Stomach (tissue), 9 donors: ENCODE measurements around the gene PLCB1. TPM values are rescaled to one million over a fixed set of nuclear protein-coding genes. Genes with fewer than 3 reads are reported as not detected.

Source experiments
- DNase-seq, 2 donors: peaks; one replicate each; pipeline versions ENCODE4 v3.0.0 to v3.0.0-alpha.2; 2013 to 2019
- H3K27ac ChIP-seq, 5 donors: fragments of 200-600 bp in 4 of 5; sonication (generic) in 4 of 5; one replicate each; pipeline ENCODE4 v1.5.1; 2013 to 2019; ENCODE audit warnings: mild to moderate bottlenecking in 1 of 5, moderate library complexity in 1 of 5
- H3K27me3 ChIP-seq, 3 donors: fragments of 200-600 bp; sonication (generic); one replicate each; pipeline ENCODE4 v1.5.1; 2017 to 2019; ENCODE audit warnings: mixed run types in 1 of 3
- H3K36me3 ChIP-seq, 4 donors: fragments of 200-600 bp; sonication (generic); 1 replicate in 3 of 4; 2 replicates in 1 of 4; pipeline ENCODE4 v1.5.1; 2016 to 2019
- H3K4me1 ChIP-seq, 4 donors: fragments of 200-600 bp; sonication (generic); one replicate each; pipeline ENCODE4 v1.5.1; 2016 to 2019
- H3K4me3 ChIP-seq, 4 donors: fragments of 200-600 bp; sonication (generic) in 3 of 4; one replicate each; pipeline ENCODE4 v1.5.1; 2016 to 2019; ENCODE audit warnings: mild to moderate bottlenecking in 1 of 4
- H3K9me3 ChIP-seq, 4 donors: fragments of 200-600 bp; sonication (generic); one replicate each; pipeline ENCODE4 v1.5.1; 2016 to 2019
- CTCF ChIP-seq, 7 experiments: fragments of 450-650 bp in 4 of 7; fragments of 200-600 bp in 3 of 7; sonication (generic) in 3 of 7; IDR thresholded peaks; one replicate each; pipeline ENCODE4 v1.5.1; 2016 to 2019; ENCODE audit warnings: antibody characterized with exemption in 7 of 7, control low read depth in 2 of 7, mild to moderate bottlenecking in 1 of 7
- EP300 ChIP-seq: sonication (generic); formaldehyde crosslinking; IDR thresholded peaks from one replicate; pipeline ENCODE4 v1.6.1; 2017; ENCODE audit warnings: antibody characterized with exemption
- POLR2A ChIP-seq, 4 donors: fragments of 450-650 bp; IDR thresholded peaks; one replicate each; pipeline ENCODE4 v1.6.1; 2016; ENCODE audit warnings: antibody characterized with exemption in 4 of 4, control low read depth in 2 of 4, mild to moderate bottlenecking in 1 of 4, moderate library complexity in 1 of 4
- POLR2AphosphoS5 ChIP-seq, 3 donors: sonication (generic); formaldehyde crosslinking; IDR thresholded peaks; one replicate each; pipeline ENCODE4 v1.6.1; 2016; ENCODE audit warnings: antibody characterized with exemption in 3 of 3
- WGBS, 5 donors: extraction: QIAGEN DNeasy Blood & Tissue Kit in 3 of 5; methylation state at CpG; one replicate each; pipeline versions ENCODE4 v1.1.5 to v1.1.7; 2013 to 2018; 5-methylcytosine and 5-hydroxymethylcytosine counted together
- intact Hi-C: fragments of 100-400 bp; cut with DNase I; formaldehyde crosslinking; loops from one replicate; pipeline ENCODE4 v1.15.1; 2023; ENCODE audit warnings: low total_unique reads
- polyA plus RNA-seq, 3 donors: library from polyadenylated mRNA; stranded (reverse); fragments of 200-250 nt; gene quantifications; one replicate each; pipeline ENCODE4 v1.2.3, GENCODE V29; 2013
- total RNA-seq, 5 donors: library from RNA; depleted of rRNA; stranded (reverse); fragments of >200 nt; gene quantifications; one replicate each; pipeline versions ENCODE4 v1.1.0 to v1.2.3, GENCODE V29; 2014 to 2016
- donor health status: healthy with polysubstance abuse.
- donor health status: Bipolar disorder and iron deficiency.
- donor health status: healthy.

PLCB1 gene
- total and polyA plus RNA-seq, 8 donors: 4.1 to 66.5 (median 11.7) TPM

GRCh38 chr20:8834851-8835250 is 702.8 kb downstream of the PLCB1 start:
- intact Hi-C loops: no loop called here
- Histone ChIP-seq H3K36me3 (no peaks in the 10 kb centered on the region), H3K4me1 (no peaks in the 10 kb centered on the region), H3K4me3 (no peak overlapping the region), H3K9me3 (no peaks in the 10 kb centered on the region), H3K27me3 (no peaks in the 10 kb centered on the region), H3K27ac (no peak overlapping the region)
- TF ChIP-seq POLR2A (IDR thresholded peaks at IDR 0.05): no peak
- no peak for TF ChIP-seq POLR2AphosphoS5 (IDR thresholded peaks at IDR 0.05)
- TF ChIP-seq EP300: no peak
- TF ChIP-seq CTCF (IDR thresholded peaks at IDR 0.05): no peak
- no peak for DNase-seq
- 64 to 100% (median 76%) methylated on average over 1 of the region's 1 CpG for WGBS, 5 donors

GRCh38 chr20:8837396-8837795 is 705.3 kb downstream of the PLCB1 start:
- DNase-seq: no peak
- intact Hi-C loops: no loop called here
- H3K4me3 ChIP-seq: no peak overlapping the region
- no peaks in the 10 kb centered on the region for H3K27me3 ChIP-seq
- H3K27ac ChIP-seq: no peak overlapping the region
- no peaks in the 10 kb centered on the region for H3K9me3 ChIP-seq
- TF ChIP-seq POLR2AphosphoS5 (IDR thresholded peaks at IDR 0.05) (no peak), POLR2A (IDR thresholded peaks at IDR 0.05) (no peak), EP300 (no peak), CTCF (IDR thresholded peaks at IDR 0.05) (no peak)
- no peaks in the 10 kb centered on the region for H3K36me3 ChIP-seq
- H3K4me1 ChIP-seq: no peaks in the 10 kb centered on the region

- Histone ChIP-seq H3K27me3 (no peaks in the 10 kb centered on the region), H3K36me3 (no peaks in the 10 kb centered on the region), H3K27ac (no peak overlapping the region), H3K9me3 (no peaks in the 10 kb centered on the region), H3K4me1 (peaks cover 0 to 4% (median 0%) of the 10 kb centered on the region in 4 donors), H3K4me3 (no peak overlapping the region)
- no peak for TF ChIP-seq EP300
- TF ChIP-seq POLR2A (IDR thresholded peaks at IDR 0.05): no peak
- no peak for TF ChIP-seq POLR2AphosphoS5 (IDR thresholded peaks at IDR 0.05)
- DNase-seq: no peak
- 65 to 88% (median 81%) methylated on average over 13 of the region's 13 CpGs for WGBS, 5 donors
- intact Hi-C loops: no loop called here
Observed at GRCh38 chr20:8842525-8842924, 710.5 kb downstream of the PLCB1 start.

GRCh38 chr20:8844179-8844578 is 712.1 kb downstream of the PLCB1 start:
- Histone ChIP-seq H3K4me1 (peaks cover 0 to 4% (median 0%) of the 10 kb centered on the region in 4 donors), H3K36me3 (no peaks in the 10 kb centered on the region), H3K27me3 (no peaks in the 10 kb centered on the region), H3K9me3 (no peaks in the 10 kb centered on the region), H3K27ac (no peak overlapping the region), H3K4me3 (no peak overlapping the region)
- intact Hi-C loops: no loop called here
- WGBS, 5 donors: 36 to 65% (median 56%) methylated on average over 5 of the region's 5 CpGs
- DNase-seq: no peak
- TF ChIP-seq POLR2A (IDR thresholded peaks at IDR 0.05) (no peak), CTCF (IDR thresholded peaks at IDR 0.05) (no peak), EP300 (no peak), POLR2AphosphoS5 (IDR thresholded peaks at IDR 0.05) (no peak)

GRCh38 chr20:8849990-8850389 is 717.9 kb downstream of the PLCB1 start:
- TF ChIP-seq CTCF (IDR thresholded peaks at IDR 0.05) (no peak), POLR2AphosphoS5 (IDR thresholded peaks at IDR 0.05) (no peak), POLR2A (IDR thresholded peaks at IDR 0.05) (no peak), EP300 (no peak)
- no peak overlapping the region for H3K4me3 ChIP-seq
- H3K36me3 ChIP-seq: no peaks in the 10 kb centered on the region
- intact Hi-C loops: no loop called here
- H3K27ac ChIP-seq: no peak overlapping the region
- no peak for DNase-seq
- WGBS, 5 donors: 90 to 97% (median 93%) methylated on average over 7 of the region's 7 CpGs
- H3K4me1 ChIP-seq: peaks cover 0 to 20% (median 12%) of the 10 kb centered on the region in 4 donors
- H3K9me3 ChIP-seq: no peaks in the 10 kb centered on the region
- no peaks in the 10 kb centered on the region for H3K27me3 ChIP-seq
